ENCODE measurements around the gene ZNF396. TPM values are rescaled to one million over a fixed set of nuclear protein-coding genes. Genes with fewer than 3 reads are reported as not detected.

ZNF396 gene
- total RNA-seq = 4.1 TPM

GRCh38 chr18:35376742-35377695 lies at the start of gene ZNF396:
TSS of gene ZNF396 (minus strand) at chr18:35377337. CDS start at chr18:35374292, 3,045 bp downstream.
- intact Hi-C loops (cut with DNase I) = no loop called here
- ATAC-seq = peak; percentile 95

DNA sequence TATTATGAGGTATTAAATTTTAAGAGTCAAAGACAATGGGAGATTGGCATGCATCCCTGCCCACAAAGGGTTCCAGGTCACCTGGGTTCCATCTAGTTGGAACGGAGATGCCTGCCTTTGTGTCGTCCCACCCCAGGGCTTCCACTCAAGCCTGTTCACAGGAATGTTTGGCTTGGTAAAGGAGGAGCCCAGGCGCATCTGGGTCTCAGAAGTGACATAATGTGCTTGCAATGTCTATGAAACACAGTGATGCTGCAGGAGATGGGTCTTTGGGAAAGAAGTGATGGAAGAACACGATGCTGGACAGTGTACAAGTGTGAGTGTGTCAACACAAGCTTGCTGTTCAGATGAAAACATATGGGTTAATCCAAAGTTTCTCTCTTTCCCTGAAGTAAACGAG lies 49.6 kb upstream of the ZNF396 start:
- no peak for DNase-seq (ENCODE audit: low spot score)
- no peak for ATAC-seq
- intact Hi-C loops (cut with DNase I) = no loop called here

More at GRCh38 chr18:35376742-35377695, at the start of gene ZNF396:
- DNase-seq (ENCODE audit: low spot score) = peak; percentile 90

- intact Hi-C loops (cut with DNase I) = no loop called here
- ATAC-seq = no peak
- no peak for DNase-seq (ENCODE audit: low spot score)
These were observed 47.2 kb upstream of the ZNF396 start for GRCh38 chr18:35424356-35424755.

- intact Hi-C loops (cut with DNase I) = no loop called here
- no peak for DNase-seq (ENCODE audit: low spot score)
- ATAC-seq = no peak
These were observed 45.1 kb upstream of the ZNF396 start for GRCh38 chr18:35422237-35422636.

- intact Hi-C loops (cut with DNase I) = loop anchor here (10.0 kb wide), 1 partner anchor 166 kb away; the partner anchor contains the start of gene GALNT1
- DNase-seq (ENCODE audit: low spot score) = no peak
These were observed 41.5 kb upstream of the ZNF396 start for GRCh38 chr18:35418610-35419009.

DNA sequence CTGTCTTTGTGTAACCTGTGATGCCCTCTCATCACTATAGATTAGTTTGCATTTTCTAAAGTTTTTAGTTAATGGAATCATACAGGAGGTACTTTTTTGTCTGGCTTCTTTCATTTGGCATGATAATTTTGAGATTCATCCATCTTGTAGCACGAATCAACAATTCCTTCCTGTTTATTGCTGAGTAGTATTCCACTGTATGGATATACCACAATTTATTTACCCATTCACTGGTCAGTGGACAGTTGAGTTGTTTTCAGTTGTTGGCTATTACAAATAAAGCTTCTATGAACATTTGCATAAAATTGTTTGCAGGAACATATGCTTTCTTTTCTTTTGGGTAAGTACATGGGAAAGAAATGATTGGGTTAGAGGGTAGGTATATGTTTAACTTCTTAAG lies 40.1 kb upstream of the ZNF396 start:
- ATAC-seq = no peak
- no peak for DNase-seq (ENCODE audit: low spot score)
- intact Hi-C loops (cut with DNase I) = loop anchor here (10.0 kb wide), 1 partner anchor 168 kb away; the partner anchor contains the start of gene GALNT1

More at GRCh38 chr18:35418610-35419009, 41.5 kb upstream of the ZNF396 start:
- no peak for ATAC-seq

- ATAC-seq (peak; percentile 53), DNase-seq (ENCODE audit: low spot score) (no peak)
- intact Hi-C loops (cut with DNase I) = loop anchor here (10.0 kb wide), 1 partner anchor 169 kb away; the partner anchor contains the start of gene GALNT1
These were observed 38.5 kb upstream of the ZNF396 start for GRCh38 chr18:35415511-35416073.

GRCh38 chr18:35413163-35413511 lies 36.0 kb upstream of the ZNF396 start:
- ATAC-seq (no peak), DNase-seq (ENCODE audit: low spot score) (no peak)
- intact Hi-C loops (cut with DNase I) = loop anchor here (5.0 to 10.0 kb wide), 2 partner anchors 172 to 1241 kb away; partner anchors contain the start of gene GALNT1

DNA sequence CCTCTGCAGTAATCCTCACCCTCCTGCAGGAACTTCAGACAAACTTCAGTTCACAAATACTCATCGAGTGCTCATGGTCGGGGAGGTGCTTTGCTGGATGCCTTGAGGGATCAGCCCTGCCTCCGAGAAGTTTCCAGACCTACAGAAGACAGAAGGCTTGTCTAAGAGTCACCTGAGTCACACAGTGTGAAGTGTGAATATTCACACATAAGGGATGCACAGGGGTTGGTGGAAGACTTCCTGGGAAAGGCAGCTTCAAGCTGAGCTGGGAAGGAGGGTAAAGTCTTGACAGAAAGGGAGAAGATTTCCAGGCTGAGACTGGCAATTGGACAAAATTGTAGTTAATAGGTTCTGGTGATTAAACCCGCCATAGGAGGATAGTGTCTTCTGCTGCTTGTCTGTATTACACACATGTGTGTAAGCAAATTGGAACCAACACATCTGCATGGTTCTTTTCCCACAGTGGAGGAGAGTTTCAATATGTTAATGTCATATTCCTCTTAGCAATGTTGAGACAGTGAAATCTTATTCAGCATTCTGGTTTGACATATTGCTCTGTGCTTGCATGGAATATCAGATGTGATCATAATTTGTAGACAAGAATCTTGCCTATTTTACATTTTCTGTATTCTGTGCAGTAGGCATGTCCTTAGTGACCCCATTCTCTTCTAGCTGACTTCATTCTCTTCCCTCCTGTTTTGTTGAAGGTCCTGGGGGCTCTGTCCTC lies 34.7 kb upstream of the ZNF396 start:
- DNase-seq (ENCODE audit: low spot score) = no peak
- no peak for ATAC-seq
- intact Hi-C loops (cut with DNase I) = loop anchor here (5.0 to 10.0 kb wide), 2 partner anchors 173 to 1239 kb away; partner anchors contain the start of gene GALNT1

DNA sequence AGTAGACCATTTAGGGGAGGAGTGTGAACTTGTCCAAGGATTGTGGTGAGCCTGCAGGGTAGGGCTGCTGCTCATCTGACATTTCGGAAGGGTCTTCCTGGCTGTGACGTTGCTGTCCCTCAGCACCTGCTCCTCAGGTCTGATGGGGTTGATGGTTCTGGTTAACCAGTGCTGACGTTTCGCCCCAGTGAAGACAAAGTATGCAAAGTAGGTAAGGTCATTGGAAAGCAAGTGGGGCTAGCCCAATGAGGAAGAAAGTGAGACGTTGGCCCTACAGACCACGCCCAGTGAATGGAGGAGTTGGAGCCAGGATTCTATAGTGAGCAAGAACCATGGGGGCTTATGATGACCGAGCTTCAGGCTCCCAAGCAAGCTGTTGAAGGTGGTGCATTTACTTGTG lies 33.4 kb upstream of the ZNF396 start:
- intact Hi-C loops (cut with DNase I) = loop anchor here (5.0 to 10.0 kb wide), 2 partner anchors 174 to 1238 kb away; partner anchors contain the start of gene GALNT1
- no peak for ATAC-seq

DNA sequence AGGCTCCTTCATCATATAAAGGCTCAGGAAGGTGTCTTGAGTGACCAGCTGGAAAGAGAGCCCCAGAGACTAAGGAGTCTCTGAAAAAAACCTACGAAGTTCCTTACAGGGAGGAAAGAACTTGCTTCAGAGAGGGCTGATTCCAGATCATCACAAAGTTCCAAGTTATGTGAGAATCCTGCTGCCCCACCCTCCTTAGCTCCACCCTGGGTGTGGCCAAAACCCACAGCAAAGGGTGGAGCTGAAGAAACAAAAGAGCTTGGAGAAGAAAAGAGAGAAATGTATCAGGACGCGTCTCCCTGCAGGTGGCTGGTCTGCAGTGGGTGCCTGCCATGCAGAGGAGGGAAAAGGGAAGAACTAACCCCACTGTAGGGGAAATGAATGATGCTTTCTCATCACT lies 32.8 kb upstream of the ZNF396 start:
- no peak for DNase-seq (ENCODE audit: low spot score)
- intact Hi-C loops (cut with DNase I) = loop anchor here (5.0 to 10.0 kb wide), 2 partner anchors 175 to 1238 kb away; partner anchors contain the start of gene GALNT1
- ATAC-seq = no peak

More for the DNA sequence above, 33.4 kb upstream of the ZNF396 start:
- DNase-seq (ENCODE audit: low spot score) = no peak

GRCh38 chr18:35408843-35409261 lies 31.7 kb upstream of the ZNF396 start:
- ATAC-seq (peak; percentile 31), DNase-seq (ENCODE audit: low spot score) (no peak)
- intact Hi-C loops (cut with DNase I) = no loop called here

GRCh38 chr18:35407871-35408481 lies 30.8 kb upstream of the ZNF396 start:
- intact Hi-C loops (cut with DNase I) = no loop called here
- ATAC-seq (peak; percentile 89), DNase-seq (ENCODE audit: low spot score) (no peak)

DNA sequence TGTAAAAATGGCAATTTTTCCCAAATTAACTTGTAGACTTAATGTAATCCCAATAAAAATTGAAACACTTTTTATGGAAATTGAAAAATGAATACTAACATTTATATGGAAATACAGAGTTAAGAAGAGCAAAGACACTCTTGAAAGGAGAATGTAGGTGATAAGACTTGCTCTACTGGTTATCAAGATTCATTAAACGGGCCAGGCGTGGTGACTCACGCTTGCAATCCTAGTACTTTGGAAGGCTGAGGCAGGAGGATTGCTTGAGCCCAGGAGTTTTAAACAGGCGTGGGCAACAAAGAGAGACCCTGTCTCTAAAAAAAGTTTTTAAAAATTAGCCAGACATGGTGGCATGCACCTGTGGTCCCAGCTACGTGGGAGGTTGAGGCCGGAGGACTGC lies 29.5 kb upstream of the ZNF396 start:
- intact Hi-C loops (cut with DNase I) = no loop called here
- ATAC-seq (no peak), DNase-seq (ENCODE audit: low spot score) (no peak)

GRCh38 chr18:35397976-35398375 lies 20.8 kb upstream of the ZNF396 start:
- intact Hi-C loops (cut with DNase I) = loop anchor here (10.0 kb wide), 1 partner anchor 537 kb away; no protein-coding TSS in a partner anchor
- DNase-seq (ENCODE audit: low spot score) = no peak
- no peak for ATAC-seq

- DNase-seq (ENCODE audit: low spot score) (no peak), ATAC-seq (no peak)
- intact Hi-C loops (cut with DNase I) = loop anchor here (10.0 kb wide), 1 partner anchor 541 kb away; no protein-coding TSS in a partner anchor
These were observed 16.6 kb upstream of the ZNF396 start for GRCh38 chr18:35393716-35394115.

DNA sequence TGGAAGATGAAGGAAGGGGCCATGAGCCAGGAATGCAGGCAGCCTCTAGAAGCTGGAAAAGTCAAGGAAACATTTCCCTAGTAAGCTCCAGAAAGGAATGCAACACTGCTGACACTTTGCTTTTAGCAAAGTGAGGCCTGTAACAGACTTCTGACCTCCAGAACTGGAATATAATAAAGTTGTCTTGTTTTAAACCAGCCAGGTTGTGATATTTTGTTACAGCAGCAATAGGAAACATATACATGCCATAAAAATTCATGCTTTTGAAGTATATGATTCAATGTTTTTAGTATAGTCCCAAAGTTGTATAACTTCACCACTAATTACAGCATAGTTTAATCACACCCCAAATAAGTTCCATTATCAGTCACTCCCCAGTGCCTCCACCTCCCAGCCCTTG lies 15.2 kb upstream of the ZNF396 start:
- intact Hi-C loops (cut with DNase I) = loop anchor here (10.0 kb wide), 1 partner anchor 542 kb away; no protein-coding TSS in a partner anchor
- ATAC-seq (no peak), DNase-seq (ENCODE audit: low spot score) (no peak)

DNA sequence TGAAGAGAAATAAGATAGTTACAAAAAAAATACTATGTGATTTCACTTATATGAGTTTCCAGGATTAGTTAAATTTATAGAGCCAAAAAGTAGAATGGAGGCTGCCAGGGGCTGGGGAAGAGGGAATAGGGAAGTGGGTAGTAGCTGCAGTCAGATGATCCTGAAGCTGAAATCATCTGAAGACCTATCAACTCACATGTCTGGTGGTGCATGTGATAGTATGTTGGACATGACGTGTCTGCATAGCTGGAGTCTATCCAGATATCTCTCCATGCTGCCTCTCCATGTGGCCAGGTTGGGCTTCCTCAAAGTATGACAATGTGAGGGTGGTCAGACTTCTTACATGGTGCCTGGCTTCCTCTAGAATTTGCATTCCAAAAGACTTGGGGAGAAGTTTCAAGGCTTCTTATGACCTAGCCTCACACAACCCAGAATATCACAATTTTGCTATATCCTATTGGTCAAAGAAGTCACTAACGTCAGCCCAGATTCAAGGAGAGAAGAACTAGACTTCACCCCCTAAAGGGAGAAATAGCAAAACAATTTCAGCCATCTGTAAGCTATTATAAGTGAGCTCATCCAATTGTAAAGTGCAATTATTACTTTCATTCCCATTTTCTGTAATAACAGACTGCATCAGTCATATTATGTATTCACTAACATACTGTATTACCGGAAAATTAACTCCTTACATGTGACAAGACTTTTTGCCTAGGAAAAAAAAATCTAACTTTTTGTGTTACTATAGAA lies 14.0 kb upstream of the ZNF396 start:
- intact Hi-C loops (cut with DNase I) = loop anchor here (10.0 kb wide), 1 partner anchor 544 kb away; no protein-coding TSS in a partner anchor
- DNase-seq (ENCODE audit: low spot score) = no peak
- ATAC-seq = no peak

Measured in sciatic nerve (tissue), 2 donors.